GM23338 (cell line): ENCODE measurements around the gene CD300A. TPM values are rescaled to one million over a fixed set of nuclear protein-coding genes. Genes with fewer than 3 reads are reported as not detected.

Source experiments
- ATAC-seq: fragments of 200-7000 bp; cut with Tn5 transposase; 3 replicates; pipeline ENCODE4 v1.9.1; 2020
- DNase-seq: peaks from one replicate; pipeline ENCODE4 v3.0.0-alpha.2; 2015; ENCODE audit warnings: low spot score
- H2AFZ ChIP-seq: fragments of 200-600 bp; sonication (generic); 2 replicates; pipeline ENCODE4 v1.8.0; 2016; ENCODE audit warnings: antibody characterized with exemption, mild to moderate bottlenecking, moderate library complexity
- H3F3A ChIP-seq: fragments of 200-600 bp; sonication (generic); replicated peaks from 2 replicates; pipeline ENCODE4 v1.8.0; 2017; ENCODE audit warnings: antibody characterized with exemption, mixed run types, low read depth
- H3K27ac ChIP-seq: fragments of 200-600 bp; sonication (generic); 2 replicates; pipeline ENCODE4 v1.6.1; 2016; ENCODE audit warnings: low read depth
- H3K27me3 ChIP-seq: fragments of 200-600 bp; sonication (generic); 2 replicates; pipeline ENCODE4 v1.8.0; 2016; ENCODE audit warnings: mild to moderate bottlenecking, mixed run types, moderate library complexity; ENCODE audit not compliant: insufficient read depth
- H3K36me3 ChIP-seq: fragments of 200-600 bp; sonication (generic); 2 replicates; pipeline ENCODE4 v1.8.0; 2016; ENCODE audit warnings: mild to moderate bottlenecking; ENCODE audit not compliant: insufficient read depth
- H3K4me1 ChIP-seq: fragments of 200-600 bp; sonication (generic); 2 replicates; pipeline ENCODE4 v1.8.0; 2016; ENCODE audit warnings: mild to moderate bottlenecking, moderate library complexity; ENCODE audit not compliant: insufficient read depth
- H3K4me2 ChIP-seq: fragments of 200-600 bp; sonication (generic); 2 replicates; pipeline ENCODE4 v1.7.1; 2017; ENCODE audit warnings: mixed run types
- H3K4me3 ChIP-seq: fragments of 200-600 bp; sonication (generic); 2 replicates; pipeline ENCODE4 v1.6.1; 2016; ENCODE audit warnings: mixed run types
- H3K79me2 ChIP-seq: fragments of 200-600 bp; sonication (generic); replicated peaks from 2 replicates; pipeline ENCODE4 v1.8.0; 2017; ENCODE audit warnings: mild to moderate bottlenecking; ENCODE audit not compliant: insufficient read depth
- H3K9me2 ChIP-seq: fragments of 200-600 bp; sonication (generic); 2 replicates; pipeline ENCODE4 v1.8.0; 2017; ENCODE audit not compliant: insufficient read depth
- H4K20me1 ChIP-seq: fragments of 200-600 bp; sonication (generic); replicated peaks from 2 replicates; pipeline ENCODE4 v1.8.0; 2017; ENCODE audit warnings: mild to moderate bottlenecking; ENCODE audit not compliant: insufficient read depth
- H3K27ac Mint-ChIP-seq: 2 replicates; pipeline ENCODE4 v1.8.0; 2020; ENCODE audit warnings: inconsistent platforms, mild to moderate bottlenecking, moderate library complexity, mixed read lengths
- H3K27me3 Mint-ChIP-seq: 3 replicates; pipeline ENCODE4 v1.8.0; 2022; ENCODE audit warnings: low read depth, mild to moderate bottlenecking, moderate library complexity, mixed read lengths, inconsistent platforms; ENCODE audit not compliant: insufficient read depth, poor library complexity
- H3K36me3 Mint-ChIP-seq: 3 replicates; pipeline ENCODE4 v1.8.0; 2021; ENCODE audit warnings: low read depth, mild to moderate bottlenecking, inconsistent platforms, moderate library complexity, mixed read lengths
- H3K4me1 Mint-ChIP-seq: 3 replicates; pipeline ENCODE4 v1.8.0; 2020; ENCODE audit warnings: mild to moderate bottlenecking, inconsistent platforms, mixed read lengths
- H3K4me3 Mint-ChIP-seq: 3 replicates; pipeline ENCODE4 v1.8.0; 2021; ENCODE audit warnings: moderate library complexity, mild to moderate bottlenecking, inconsistent platforms, mixed read lengths
- H3K9me3 Mint-ChIP-seq: 3 replicates; pipeline ENCODE4 v1.8.0; 2020; ENCODE audit warnings: moderate library complexity, mild to moderate bottlenecking, inconsistent platforms, mixed read lengths
- CREB1 ChIP-seq: fragments of 250-450 bp; sonication (Bioruptor Pico); IDR thresholded peaks from 2 replicates; pipeline ENCODE4 v1.5.0; 2020; ENCODE audit warnings: low read depth, mild to moderate bottlenecking, moderate library complexity
- CTCF ChIP-seq, 2 experiments: fragments of 200-600 bp in 1 of 2; sonication (generic) in 1 of 2; conservative IDR thresholded peaks; 2 replicates each; pipeline versions ENCODE4 v1.5.1 to v1.6.1; 2016 to 2017; ENCODE audit warnings: antibody characterized with exemption in 2 of 2, low read depth in 2 of 2, mild to moderate bottlenecking in 2 of 2, moderate library complexity in 1 of 2
- NANOG ChIP-seq: IDR thresholded peaks from 2 replicates; pipeline ENCODE4 v1.6.1; 2016; ENCODE audit warnings: antibody characterized with exemption, borderline replicate concordance
- POLR2AphosphoS5 ChIP-seq: IDR thresholded peaks from 2 replicates; pipeline ENCODE4 v1.6.1; 2016; ENCODE audit warnings: antibody characterized with exemption, low read depth
- REST ChIP-seq: IDR thresholded peaks from one replicate; pipeline ENCODE4 v1.6.1; 2018; ENCODE audit warnings: antibody characterized with exemption; ENCODE audit not compliant: unreplicated experiment
- STAT1 ChIP-seq: IDR thresholded peaks from one replicate; pipeline ENCODE4 v1.6.1; 2016; ENCODE audit warnings: antibody characterized with exemption; ENCODE audit not compliant: unreplicated experiment
- ZNF462 ChIP-seq: fragments of 250-450 bp; sonication (Bioruptor Pico); IDR thresholded peaks from 2 replicates; pipeline ENCODE4 v1.5.0; 2020; ENCODE audit warnings: mild to moderate bottlenecking, moderate library complexity
- polyA plus RNA-seq: library from polyadenylated mRNA; unstranded; fragments of >200 nt; fragmentation: Nextera tagmentation; extraction: Ambion mirVana; gene quantifications from 2 replicates; pipeline ENCODE4 v1.2.1, GENCODE V29; 2016
- total RNA-seq: library from RNA; depleted of rRNA; stranded (reverse); fragments of >200 nt; shearing (Covaris generic); gene quantifications from 2 replicates; pipeline ENCODE4 v1.2.3, GENCODE V29; 2014

The CD300A gene
- total and polyA plus RNA-seq, 2 experiments from 2014 or later, result 0.37 to 0.45 TPM

- H3K4me1 Mint-ChIP-seq, result peaks cover 21% of the 10 kb centered on the region
- Histone ChIP-seq H3K27me3 (no peaks in the 10 kb centered on the region), H3K27ac (no peak overlapping the region), H2AFZ (peak overlapping the region; percentile 90; the same call in 1 of the 2 replicates), H3K9me2 (no peaks in the 10 kb centered on the region), H3K36me3 (no peaks in the 10 kb centered on the region), H3K79me2 (no peaks in the 10 kb centered on the region), H3K4me1 (peaks cover 12% of the 10 kb centered on the region; the same call in 1 of the 2 replicates), H3F3A (no peaks in the 10 kb centered on the region), H3K4me3 (peak overlapping the region; percentile 16; the same call in 1 of the 2 replicates), H4K20me1 (no peaks in the 10 kb centered on the region), H3K4me2 (peak overlapping the region; percentile 73; the same call in 1 of the 2 replicates)
- no peak overlapping the region for H3K27ac Mint-ChIP-seq
- DNase-seq (peak; percentile 64), ATAC-seq (peak; percentile 77)
- TF ChIP-seq NANOG (no peak), CTCF (conservative IDR thresholded peaks at IDR 0.05; ENCODE audit: low read depth in 2 of 2) (no peak)
- H3K9me3 Mint-ChIP-seq, result no peaks in the 10 kb centered on the region
- H3K27me3 Mint-ChIP-seq, result peaks cover 5% of the 10 kb centered on the region
- H3K4me3 Mint-ChIP-seq, result 0 out of 3 replicates have a peak overlapping the region, but pooled peaks have one; percentile 33
- peaks cover 7% of the 10 kb centered on the region; the same call in 2 of the 3 replicates for H3K36me3 Mint-ChIP-seq
These were observed 23.5 kb upstream of the CD300A start for GRCh38 chr17:74442670-74443515.

GRCh38 chr17:74443516-74444296, 22.7 kb upstream of the CD300A start:
- no peak for ATAC-seq
- H2AFZ ChIP-seq, result no peak overlapping the region
- no peak overlapping the region for H3K27ac ChIP-seq
- TF ChIP-seq STAT1 (no peak), REST (no peak), CREB1 (CRISPR knock-in tag) (no peak), ZNF462 (CRISPR knock-in tag) (no peak), POLR2AphosphoS5 (no peak)

More at GRCh38 chr17:74443516-74444296, 22.7 kb upstream of the CD300A start:
- H3K27me3 Mint-ChIP-seq, result peaks cover 5% of the 10 kb centered on the region
- H3K27ac Mint-ChIP-seq, result no peak overlapping the region
- Histone ChIP-seq H3K27me3 (no peaks in the 10 kb centered on the region), H4K20me1 (no peaks in the 10 kb centered on the region), H3K4me1 (peaks cover 12% of the 10 kb centered on the region; the same call in 1 of the 2 replicates), H3K79me2 (no peaks in the 10 kb centered on the region), H3K4me2 (peak overlapping the region; percentile 73), H3F3A (no peaks in the 10 kb centered on the region), H3K4me3 (no peak overlapping the region), H3K9me2 (no peaks in the 10 kb centered on the region), H3K36me3 (no peaks in the 10 kb centered on the region)
- no peak for DNase-seq
- peaks cover 7% of the 10 kb centered on the region; the same call in 2 of the 3 replicates for H3K36me3 Mint-ChIP-seq
- H3K9me3 Mint-ChIP-seq, result no peaks in the 10 kb centered on the region
- H3K4me3 Mint-ChIP-seq, result no peak overlapping the region
- peaks cover 21% of the 10 kb centered on the region for H3K4me1 Mint-ChIP-seq
